ENCODE results near the gene MTMR3. TPM values are rescaled to one million over a fixed set of nuclear protein-coding genes. Genes with fewer than 3 reads are reported as not detected.
"Not testable (repeated sequence)": the region's sequence is repeated elsewhere in the genome, so short reads cannot be mapped to it uniquely, and the experiment has no call there.

MTMR3 gene
- polyA plus RNA-seq (2014; cell fraction: cytosol; rRNA removed): 12.9 and 14.4 TPM in 2 replicates
- polyA plus RNA-seq (2014; cell fraction: nucleus; rRNA removed): 22.5 and 32.4 TPM in 2 replicates

DNA sequence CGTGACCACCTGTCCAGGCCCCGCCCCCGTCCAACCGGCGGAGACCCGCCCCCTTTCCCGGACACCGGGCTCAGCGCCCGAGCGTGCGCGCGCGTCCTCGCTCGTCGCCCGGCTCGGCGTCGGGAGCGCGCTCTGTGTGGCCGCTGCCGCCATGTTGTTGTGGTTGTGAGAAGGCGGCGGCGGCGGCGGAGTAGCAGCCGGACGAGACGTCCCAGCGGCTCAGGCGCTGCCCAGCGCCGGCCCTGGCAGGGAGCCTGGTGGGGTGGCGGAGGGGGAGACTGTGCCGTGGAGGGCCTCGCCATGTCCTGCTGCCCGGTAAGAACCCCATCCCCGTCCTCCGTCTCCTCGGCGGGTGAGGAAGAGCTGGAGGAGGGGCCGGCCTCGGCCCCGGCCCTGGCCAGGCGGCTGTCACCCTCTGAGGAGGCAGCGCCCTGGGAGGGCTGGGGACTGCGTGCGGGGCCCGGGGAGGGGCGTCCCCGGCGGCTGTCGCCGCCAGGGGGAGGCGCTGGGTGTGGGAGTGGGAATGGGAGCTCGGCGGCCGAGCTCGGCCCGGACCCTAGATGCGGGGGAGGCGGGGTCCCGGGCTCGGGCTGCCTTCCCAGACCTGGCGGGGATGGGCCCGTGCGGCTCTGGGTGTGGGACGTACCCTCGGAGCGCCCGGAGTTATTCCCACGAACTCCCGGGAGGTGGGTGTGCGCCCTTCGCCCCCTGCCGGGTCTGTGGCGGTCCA, at the start of gene MTMR3:
MTMR3 (plus strand) TSS at position 130 of the 730 bp plus-strand sequence. CDS start 87,886 bp downstream, outside the sequence.
- peak; percentile 90 for DNase-seq (ENCODE audit: low spot score)

DNA sequence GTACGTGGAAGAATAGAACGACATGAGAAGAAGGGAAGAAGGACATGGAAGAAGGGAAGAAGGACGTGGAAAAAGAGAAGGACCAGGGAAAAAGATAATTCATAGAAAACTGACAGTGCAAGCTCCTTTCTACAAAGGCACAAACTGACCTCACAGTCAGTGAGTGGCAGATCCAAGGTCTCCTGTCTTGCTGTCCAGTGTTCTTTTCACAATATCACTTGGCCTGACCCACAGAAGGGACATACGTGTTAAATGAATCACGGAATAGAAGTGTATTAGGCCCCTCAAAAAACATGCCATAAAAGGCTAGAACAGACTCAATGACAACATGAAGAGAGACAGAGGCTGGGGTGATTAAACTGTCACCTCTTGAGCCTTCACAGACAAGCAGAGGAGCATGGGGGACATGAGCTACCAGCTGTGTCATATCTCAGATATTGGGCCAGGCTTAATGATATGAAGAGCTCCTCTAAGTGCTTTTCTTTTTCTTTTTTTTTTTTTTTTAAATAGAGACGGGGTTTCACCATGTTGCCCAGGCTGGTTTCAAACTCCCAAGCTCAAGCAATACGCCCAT, 49.5 kb upstream of the MTMR3 start:
- no peak for DNase-seq (ENCODE audit: low spot score)

DNA sequence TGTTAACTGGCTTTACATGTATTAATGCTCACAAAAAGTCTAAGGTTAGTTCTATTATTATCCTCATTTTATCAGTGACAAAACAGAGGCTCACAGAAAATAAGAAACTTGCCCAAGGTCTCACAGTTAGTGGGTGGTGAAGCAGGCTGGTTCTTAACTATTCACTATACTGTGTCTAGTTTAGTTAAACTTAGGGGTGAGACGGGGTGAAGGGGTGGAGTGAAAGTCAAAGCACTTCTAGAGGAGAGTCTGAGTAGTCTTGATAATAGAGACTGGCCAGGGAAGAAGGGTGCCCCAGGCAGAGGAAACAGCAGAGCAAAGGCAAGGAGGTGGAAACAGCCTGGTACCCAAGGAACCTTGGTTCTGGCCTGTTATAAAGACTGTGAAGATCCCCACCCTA, 48.9 kb upstream of the MTMR3 start:
- no peak for DNase-seq (ENCODE audit: low spot score)

DNA sequence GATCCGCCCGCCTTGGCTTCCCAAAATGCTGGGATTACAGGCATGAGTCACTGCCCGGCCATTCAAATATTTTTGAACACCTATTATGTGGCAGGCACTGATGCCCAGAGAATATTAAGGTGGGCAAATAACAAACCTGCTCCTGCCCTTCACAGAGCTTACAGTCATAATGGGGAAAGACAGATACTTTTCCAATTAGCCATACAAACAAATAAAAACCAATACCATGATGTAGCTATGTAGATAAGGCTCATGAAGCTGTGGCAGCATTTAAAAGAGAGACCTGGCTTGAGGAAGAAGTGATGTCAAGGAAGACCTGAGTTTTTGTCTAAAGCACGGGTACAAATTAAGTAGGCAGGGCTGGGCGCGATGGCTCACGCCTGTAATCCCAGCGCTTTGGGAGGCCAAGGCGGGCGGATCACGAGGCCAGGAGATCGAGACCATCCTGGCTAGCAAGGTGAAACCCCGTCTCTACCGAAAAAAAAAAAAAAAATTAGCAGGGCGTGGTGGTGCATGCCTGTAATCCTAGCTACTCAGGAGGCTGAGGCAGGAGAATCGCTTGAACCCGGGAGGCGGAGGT, 46.1 kb upstream of the MTMR3 start:
- DNase-seq (ENCODE audit: low spot score): not testable (repeated sequence)

DNA sequence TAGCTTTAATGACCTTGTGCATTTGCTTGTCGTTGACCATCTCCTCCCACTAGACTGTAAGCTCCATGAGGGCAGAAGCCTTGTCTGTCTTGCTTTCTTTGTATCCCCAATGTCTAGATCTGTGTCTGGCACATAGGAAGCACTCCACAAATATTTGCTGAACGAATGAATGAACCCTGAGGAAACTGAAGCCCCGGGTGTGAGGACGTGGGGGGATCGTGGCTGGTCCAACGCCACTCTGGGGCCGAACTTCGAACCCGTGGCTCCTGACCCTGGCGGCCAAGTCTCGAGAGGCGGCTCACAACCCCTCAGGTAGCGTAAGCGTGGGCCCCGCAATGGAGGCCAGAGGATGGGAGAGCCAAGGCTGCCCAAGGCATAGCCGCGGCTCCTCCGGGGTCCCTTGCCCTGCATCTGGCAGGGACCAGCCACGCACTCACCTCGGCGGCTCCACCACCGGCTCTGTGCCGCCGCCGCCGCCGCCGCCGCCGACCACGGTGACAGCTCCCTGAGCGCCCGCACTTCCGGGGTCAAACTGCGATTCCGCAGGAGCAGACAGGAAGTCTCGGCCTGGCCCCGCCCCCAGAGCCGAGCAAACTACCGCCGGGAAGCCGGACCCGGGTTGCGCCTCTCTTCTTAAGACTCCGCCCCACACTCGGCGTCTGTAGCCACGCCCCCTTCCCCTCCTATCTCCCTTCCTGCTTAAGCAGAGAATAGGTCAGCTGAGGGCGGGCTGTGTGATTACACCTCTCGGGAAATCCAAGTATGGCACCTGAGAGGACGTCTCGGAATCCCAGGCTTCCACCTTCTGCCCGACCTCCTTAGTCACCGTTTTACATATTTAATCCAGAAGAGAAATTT, 45.0 kb upstream of the MTMR3 start, which contains the start of gene ASCC2:
ASCC2 (minus strand) TSS at position 534 of the 858 bp plus-strand sequence. CDS start 5,949 bp downstream, outside the sequence.
- peak; percentile 98 for DNase-seq (ENCODE audit: low spot score)

DNA sequence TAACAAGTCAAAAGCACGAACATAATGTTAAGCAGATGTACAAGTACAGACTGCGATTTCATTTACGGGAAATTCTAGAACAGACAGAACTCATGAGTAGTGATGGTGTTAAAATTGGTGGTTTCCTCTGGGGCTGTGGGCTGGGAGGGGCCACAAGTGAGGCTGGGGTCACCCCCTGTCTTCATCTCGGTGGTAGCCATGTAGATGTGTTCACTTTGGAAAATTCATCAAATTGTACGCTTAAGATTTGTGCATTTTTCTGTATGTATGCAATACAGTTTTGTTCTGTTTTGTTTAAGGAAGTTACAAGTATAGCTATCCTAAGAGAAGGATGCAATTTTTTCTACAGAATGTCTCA, 44.4 kb upstream of the MTMR3 start:
- no peak for DNase-seq (ENCODE audit: low spot score)

DNA sequence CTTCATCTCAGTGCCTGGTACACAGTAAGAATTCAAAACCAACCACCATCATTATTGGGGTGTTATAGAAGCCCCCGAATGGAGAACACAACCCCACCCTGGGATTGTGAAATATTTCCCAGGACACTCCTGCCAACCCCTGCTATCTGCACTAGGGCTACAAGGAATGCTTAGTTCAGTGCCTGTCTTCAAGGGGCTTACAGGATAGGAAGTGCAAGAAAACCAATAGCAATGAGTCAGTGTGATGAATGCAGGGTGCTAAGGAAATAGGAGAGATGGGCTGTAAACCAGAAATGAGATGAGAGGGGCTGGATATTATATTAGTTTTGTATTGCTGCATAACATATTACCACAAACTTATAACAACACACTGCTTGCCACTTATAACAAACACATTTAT, 43.9 kb upstream of the MTMR3 start:
- DNase-seq (ENCODE audit: low spot score): no peak

DNA sequence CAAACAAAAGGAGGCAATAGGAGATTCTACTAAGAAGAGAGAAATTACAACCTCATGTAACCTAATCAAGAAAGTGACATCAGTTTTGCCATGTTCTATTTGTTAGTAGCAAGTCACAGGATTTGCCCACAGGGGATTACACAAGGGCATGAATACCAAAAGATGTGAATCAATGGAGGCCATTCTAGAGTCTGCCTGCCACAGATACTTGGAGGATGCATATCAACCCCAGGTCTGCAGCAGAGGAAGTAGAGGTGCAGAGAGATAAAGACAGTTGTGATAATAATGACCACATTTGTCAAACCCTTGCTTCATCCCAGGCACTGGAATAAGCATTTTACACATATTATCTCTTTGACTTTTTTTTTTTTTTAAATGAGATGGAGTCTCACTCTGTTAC, 42.5 kb upstream of the MTMR3 start:
- no peak for DNase-seq (ENCODE audit: low spot score)

DNA sequence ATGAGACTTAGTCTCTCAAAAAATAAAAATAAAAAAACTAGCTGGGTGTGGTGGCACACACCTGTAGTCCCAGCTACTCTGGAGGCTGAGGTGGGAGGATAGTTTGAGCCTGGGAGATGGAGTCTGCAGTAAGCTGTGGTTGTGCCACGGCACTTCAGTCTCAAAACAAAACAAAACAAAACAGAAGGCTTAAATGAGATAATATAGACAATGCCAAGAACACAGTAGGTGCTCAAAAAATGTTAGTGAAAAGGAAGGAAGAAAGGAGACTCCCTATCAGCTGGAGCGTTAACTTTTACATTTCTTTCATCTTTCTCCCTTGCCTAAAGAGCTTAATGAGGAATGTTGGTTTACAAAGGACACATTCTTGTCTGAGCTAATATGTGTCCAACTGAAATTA, 40.8 kb upstream of the MTMR3 start:
- DNase-seq (ENCODE audit: low spot score): no peak

DNA sequence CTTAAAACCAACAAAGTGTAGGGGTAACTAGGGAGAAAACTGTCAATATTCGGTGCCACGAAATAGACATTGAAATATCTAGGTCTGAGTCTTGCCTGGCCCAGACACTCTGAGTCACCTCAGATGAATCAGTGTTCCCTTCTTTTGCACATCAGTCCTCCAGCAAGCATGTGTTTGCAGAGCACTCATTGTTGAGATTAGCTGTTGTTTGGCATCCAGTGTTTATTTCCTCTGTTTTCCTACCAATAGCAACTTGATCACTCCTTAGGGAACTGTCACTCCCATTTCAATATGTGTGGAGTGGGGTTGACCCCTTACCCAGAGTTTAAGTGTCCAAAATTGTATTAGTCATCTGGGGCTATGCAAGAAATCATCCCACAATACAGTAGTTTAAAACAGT, 40.2 kb upstream of the MTMR3 start:
- no peak for DNase-seq (ENCODE audit: low spot score)

DNA sequence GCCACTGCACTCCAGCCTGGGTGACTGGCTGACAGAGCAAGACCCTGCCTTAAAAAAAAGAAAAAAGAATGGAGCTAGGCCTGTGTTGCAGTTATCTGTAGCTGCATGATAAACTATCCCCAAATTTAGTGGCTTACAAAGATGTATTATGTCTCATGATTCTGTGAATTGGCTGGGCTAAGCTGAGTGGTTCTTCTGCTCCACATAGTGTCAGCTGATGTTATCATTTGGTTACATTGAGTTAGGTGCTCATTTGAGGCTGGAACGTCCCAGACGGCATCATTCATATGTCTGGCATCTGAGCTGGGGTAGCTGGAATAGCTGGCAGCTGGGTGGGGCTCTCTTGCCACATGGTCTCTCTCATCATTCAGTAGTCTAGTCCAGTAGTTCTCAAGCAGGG, 36.7 kb upstream of the MTMR3 start:
- no peak for DNase-seq (ENCODE audit: low spot score)

DNA sequence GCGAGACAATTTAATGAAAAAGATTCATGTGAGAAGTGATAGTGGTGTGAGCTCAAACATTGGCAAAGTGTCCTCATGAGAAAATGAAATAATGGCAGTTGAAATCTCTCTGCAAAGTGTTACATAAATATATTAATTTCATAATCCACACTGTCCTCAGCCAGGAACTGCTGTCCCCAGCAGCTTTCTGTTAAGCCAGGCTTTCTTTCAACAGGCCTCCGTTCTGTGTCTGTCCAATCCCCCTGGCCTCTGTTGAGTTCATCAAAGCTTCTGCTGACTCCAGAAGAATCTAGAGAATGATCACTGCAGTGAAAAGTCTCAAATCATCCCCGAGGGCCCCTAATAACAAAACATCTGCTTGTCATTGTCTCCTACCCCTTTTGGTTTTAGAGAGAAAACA, 34.9 kb upstream of the MTMR3 start:
- no peak for DNase-seq (ENCODE audit: low spot score)

DNA sequence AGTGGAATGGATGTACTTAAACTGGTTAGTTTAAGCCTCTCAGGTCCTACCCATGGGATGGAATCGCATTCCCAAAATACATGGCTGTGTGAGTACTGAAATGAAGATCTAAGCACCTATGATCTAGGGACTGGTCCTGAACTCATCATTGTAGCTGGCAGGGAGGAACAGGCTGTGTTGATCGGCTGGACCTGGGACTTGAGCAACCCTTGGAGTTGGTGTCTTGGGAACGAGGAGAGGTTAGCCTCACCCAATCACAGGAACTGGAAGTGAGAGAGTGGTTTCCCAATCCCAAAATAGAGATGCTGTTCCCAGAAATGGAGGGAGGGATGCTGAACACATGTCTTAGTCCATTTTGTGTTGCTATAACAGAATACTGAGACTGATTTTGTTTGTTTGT, 28.5 kb upstream of the MTMR3 start:
- no peak for DNase-seq (ENCODE audit: low spot score)

DNA sequence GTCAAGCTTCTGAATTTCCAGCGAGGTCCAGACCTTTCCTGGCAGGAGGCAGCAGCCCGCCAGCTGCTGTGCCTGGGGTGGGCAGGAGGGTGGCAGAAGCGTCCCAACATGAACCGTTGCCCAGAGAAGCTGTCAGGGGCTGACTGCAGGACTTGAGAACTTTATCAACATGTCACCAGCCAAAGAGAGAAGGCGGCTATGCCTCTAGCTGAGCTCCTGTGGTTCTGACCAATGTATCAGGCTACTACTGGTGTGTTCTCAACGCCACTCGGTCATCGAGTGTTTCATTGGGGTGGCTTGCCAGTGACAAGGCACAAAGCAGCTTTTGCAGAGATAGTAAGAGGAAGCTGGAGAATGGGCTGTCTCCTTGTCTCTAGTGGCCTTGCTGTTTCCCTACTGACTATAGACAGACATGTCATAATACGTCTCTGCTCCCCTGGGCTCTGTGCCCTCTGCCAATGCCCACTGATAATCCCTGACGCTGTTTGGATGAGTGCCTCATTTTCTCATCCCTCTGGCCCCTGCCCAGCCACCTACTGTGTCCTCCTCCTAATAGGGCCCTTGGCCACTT, 27.3 kb upstream of the MTMR3 start:
- no peak for DNase-seq (ENCODE audit: low spot score)

DNA sequence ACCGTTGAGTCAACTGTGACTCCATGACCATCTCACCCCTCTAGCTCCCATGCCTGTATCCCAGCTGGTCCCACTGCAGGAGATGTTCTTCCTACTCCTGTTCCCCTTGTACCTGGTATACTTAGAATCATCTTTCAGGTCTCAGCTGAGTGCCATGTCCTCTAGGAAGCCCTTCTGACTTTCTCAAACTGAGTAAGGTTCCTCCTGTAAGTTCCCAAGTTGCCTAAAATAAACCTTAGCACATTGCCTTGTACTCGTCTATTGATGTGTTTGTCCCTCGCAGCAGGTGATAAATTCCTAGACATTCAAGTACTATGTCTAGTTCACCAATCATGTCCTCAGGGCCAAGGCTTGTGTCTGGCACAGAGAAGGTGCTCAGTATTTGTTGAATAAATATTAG, 26.5 kb upstream of the MTMR3 start:
- no peak for DNase-seq (ENCODE audit: low spot score)

DNA sequence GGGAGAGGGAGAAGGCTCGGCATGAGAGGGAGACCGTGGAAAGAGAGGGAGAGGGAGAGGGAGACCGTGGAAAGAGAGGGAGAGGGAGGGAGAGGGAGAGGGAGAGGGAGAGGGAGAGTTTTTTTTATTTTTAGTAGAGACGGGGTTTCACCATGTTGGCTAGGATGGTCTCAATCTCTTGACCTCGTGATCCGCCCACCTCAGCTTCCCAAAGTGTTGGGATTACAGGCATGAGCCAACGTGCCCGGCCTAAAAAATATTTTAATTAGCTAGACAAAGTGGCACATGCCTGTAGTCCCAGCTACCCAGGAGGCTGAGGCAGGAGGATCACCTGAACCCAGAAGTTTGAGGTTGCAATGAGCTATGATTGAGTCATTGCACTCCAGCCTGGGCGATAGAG, 23.9 kb upstream of the MTMR3 start:
- DNase-seq (ENCODE audit: low spot score): not testable (repeated sequence)

DNA sequence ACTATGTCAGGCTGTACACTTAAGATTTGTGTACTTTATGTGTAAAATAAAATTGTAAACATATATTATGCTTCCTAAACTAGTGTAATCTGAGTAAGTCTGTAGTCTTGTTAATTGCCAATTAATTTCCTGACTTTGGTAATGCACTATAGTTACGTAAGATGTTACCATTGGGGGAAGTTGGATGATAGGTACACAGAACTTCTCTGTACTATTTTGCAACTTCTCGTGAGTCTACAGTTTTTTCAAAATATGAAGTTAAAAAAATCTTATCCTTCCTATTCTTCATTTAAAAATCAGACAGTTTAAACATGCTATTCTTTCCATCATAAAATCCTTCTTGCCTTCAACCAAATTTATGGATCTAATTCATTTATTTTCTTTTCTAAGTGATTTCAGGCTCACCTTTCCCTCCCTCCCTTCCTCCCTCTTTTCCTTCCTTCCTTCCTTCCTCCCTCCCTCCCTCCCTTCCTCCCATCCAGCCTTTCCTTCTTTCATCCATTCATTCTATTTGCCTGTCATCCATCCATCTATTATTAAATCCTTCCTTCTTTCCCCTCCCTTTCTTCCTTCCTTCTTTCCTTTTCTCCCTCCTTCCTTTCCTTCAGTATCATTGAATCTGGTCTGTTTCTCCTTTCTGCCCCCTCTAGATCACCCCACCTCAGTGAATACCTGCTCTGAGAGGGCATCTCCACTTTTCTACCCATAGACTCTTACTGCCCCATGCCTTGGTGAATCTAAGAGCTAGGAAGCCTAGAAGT, 22.8 kb upstream of the MTMR3 start:
- DNase-seq (ENCODE audit: low spot score): no peak

DNA sequence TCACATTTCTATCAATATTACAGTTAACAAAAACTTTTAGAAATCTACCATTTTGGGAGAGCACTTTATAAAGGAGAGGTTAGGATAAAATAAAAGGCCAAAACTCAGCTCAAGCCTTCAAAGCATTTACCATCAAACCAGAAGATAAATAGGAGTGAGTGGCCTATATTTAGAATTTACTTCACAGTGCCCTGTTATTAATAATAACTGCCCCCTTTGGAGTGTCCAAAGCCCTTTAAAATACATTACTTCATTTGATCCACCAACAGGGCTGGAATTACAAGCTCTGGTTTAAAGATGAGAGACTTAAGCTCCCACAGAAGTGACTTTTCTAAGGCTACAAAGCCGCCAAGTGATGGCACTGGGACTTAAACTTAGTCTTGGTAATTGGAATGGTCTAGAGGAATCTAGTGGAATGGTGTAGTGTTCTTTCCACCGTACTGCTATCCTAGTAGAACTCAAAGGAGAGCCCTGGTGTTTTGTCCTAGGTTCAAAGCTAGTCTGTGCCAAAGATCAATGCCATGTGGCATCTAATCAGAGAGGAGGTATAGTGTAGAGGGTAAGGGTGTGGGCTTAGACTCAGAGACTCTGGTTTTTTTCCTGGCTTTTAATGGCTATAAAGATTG, 21.2 kb upstream of the MTMR3 start:
- DNase-seq (ENCODE audit: low spot score): no peak

DNA sequence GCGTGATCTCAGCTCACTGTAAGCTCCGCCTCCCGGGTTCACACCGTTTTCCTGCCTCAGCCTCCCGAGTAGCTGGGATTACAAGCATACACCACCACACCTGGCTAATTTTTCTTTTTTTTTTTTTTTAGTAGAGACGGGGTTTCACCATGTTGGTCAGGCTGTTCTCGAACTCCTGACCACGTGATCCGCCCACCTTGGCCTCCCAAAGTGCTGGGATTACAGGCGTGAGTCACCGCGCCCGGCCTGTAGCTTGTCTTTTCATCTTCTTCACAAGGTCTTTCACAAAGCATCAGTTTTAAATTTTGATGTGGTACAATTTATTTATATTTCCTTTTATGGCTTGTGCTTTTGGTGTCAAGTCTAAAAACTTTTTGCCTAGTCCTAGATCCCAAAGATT, 17.4 kb upstream of the MTMR3 start:
- not testable (repeated sequence) for DNase-seq (ENCODE audit: low spot score)

DNA sequence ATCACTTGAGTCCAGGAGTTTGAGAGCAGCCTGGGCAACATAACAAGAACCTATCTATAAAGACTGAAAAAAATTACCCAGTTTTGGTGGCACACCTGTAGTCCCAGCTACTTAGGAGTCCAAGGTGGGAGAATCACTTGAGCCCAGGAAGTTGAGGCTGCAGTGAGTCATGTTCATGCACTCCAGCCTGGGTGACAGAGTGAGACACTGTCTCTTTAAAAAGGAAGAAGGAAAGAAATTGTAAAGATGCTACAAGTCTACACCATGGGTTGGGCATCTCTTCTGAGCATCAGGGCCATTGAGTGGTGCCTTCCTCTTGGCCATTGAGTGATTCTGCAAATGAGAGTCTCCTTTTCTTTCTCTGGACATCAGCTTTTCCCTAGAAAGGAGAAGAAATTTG, 15.7 kb upstream of the MTMR3 start:
- no peak for DNase-seq (ENCODE audit: low spot score)
